Bronchial epithelial cell (primary cell): ENCODE measurements around the gene TRIM27. TPM values are rescaled to one million over a fixed set of nuclear protein-coding genes. Genes with fewer than 3 reads are reported as not detected.
A peak's percentile ranks its signal among the peaks of the same experiment; 100 is the strongest.

ENCODE experiments used
- DNase-seq: peaks from one replicate; pipeline ENCODE4 v3.0.0-alpha.2; 2010; ENCODE audit warnings: low read depth
- FAIRE-seq: peaks from 2 replicates; lab custom pipeline; 2011; peaks lifted over from hg19 to GRCh38; lab: Jason Lieb, UNC
- H3K27me3 ChIP-seq: 2 replicates; pipeline ENCODE4 v1.5.1; 2011; ENCODE audit warnings: low read length; ENCODE audit not compliant: control insufficient read depth, insufficient read depth
- H3K36me3 ChIP-seq: 2 replicates; pipeline ENCODE4 v1.5.1; 2011; ENCODE audit warnings: low read length; ENCODE audit not compliant: control insufficient read depth, insufficient read depth
- H3K4me3 ChIP-seq: 2 replicates; pipeline ENCODE4 v1.5.1; 2011; ENCODE audit warnings: mild to moderate bottlenecking, low read depth, low read length, control low read depth
- CTCF ChIP-seq: IDR thresholded peaks from 2 replicates; pipeline ENCODE4 v1.5.1; 2011; ENCODE audit warnings: mild to moderate bottlenecking, moderate library complexity, low read length, control low read depth, inconsistent platforms; ENCODE audit not compliant: insufficient read depth, severe bottlenecking
- total RNA-seq: library from RNA; depleted of rRNA; stranded (reverse); fragments of >200 nt; gene quantifications from 2 replicates; pipeline ENCODE4 v1.2.1, GENCODE V29; 2014

The TRIM27 gene
- total RNA-seq, 1 donor from 2014 or later = 39.0 TPM

- Histone ChIP-seq H3K4me3 (peak overlapping the region; percentile 48), H3K27me3 (no peaks in the 10 kb centered on the region), H3K36me3 (no peaks in the 10 kb centered on the region)
- peak; percentile 57 for DNase-seq
- TF ChIP-seq CTCF = no peak
- FAIRE-seq = no peak
Observed at GRCh38 chr6:28943557-28944411, 20.0 kb upstream of the TRIM27 start.

GRCh38 chr6:28943223-28943556 is 19.4 kb upstream of the TRIM27 start:
- Histone ChIP-seq H3K4me3 (peak overlapping the region; percentile 48), H3K36me3 (no peaks in the 10 kb centered on the region), H3K27me3 (no peaks in the 10 kb centered on the region)
- TF ChIP-seq CTCF = no peak
- no peak for DNase-seq
- no peak for FAIRE-seq

GRCh38 chr6:28941684-28942448 is 18.1 kb upstream of the TRIM27 start:
- Histone ChIP-seq H3K27me3 (no peaks in the 10 kb centered on the region), H3K36me3 (no peaks in the 10 kb centered on the region), H3K4me3 (peak overlapping the region; percentile 69)
- DNase-seq (no peak), FAIRE-seq (no peak)
- TF ChIP-seq CTCF = no peak

- TF ChIP-seq CTCF = no peak
- Histone ChIP-seq H3K27me3 (no peaks in the 10 kb centered on the region), H3K36me3 (no peaks in the 10 kb centered on the region), H3K4me3 (peak overlapping the region; percentile 69)
- no peak for FAIRE-seq
- peak; percentile 84 for DNase-seq
Observed at GRCh38 chr6:28940858-28941683, 17.3 kb upstream of the TRIM27 start.

GRCh38 chr6:28940294-28940857 is 16.6 kb upstream of the TRIM27 start:
- Histone ChIP-seq H3K27me3 (no peaks in the 10 kb centered on the region), H3K36me3 (no peaks in the 10 kb centered on the region), H3K4me3 (peak overlapping the region; percentile 69)
- FAIRE-seq = no peak
- peak; percentile 80 for DNase-seq
- no peak for TF ChIP-seq CTCF
